Trophoblast cell (in vitro differentiated cells and primary cell): Measurements from ENCODE around the gene SEC22A.

Experiments
- DNase-seq, 2 donors: peaks; one replicate each; pipeline ENCODE4 v3.0.0-alpha.2; 2016
- H2AFZ ChIP-seq: 2 replicates; pipeline ENCODE4 v1.6.1; 2013; ENCODE audit warnings: low read length, moderate library complexity, mild to moderate bottlenecking; ENCODE audit not compliant: insufficient read depth, poor library complexity
- H2AK5ac ChIP-seq: 2 replicates; pipeline ENCODE4 v1.6.1; 2013; ENCODE audit warnings: mild to moderate bottlenecking, low read length
- H2BK120ac ChIP-seq: 2 replicates; pipeline ENCODE4 v1.6.1; 2013; ENCODE audit warnings: low read length, mild to moderate bottlenecking, moderate library complexity; ENCODE audit not compliant: insufficient read depth, poor library complexity
- H2BK12ac ChIP-seq: 2 replicates; pipeline ENCODE4 v1.6.1; 2013; ENCODE audit warnings: mild to moderate bottlenecking, low read length, moderate library complexity
- H2BK5ac ChIP-seq: 2 replicates; pipeline ENCODE4 v1.6.1; 2013; ENCODE audit warnings: low read length, low read depth, moderate library complexity, mild to moderate bottlenecking; ENCODE audit not compliant: poor library complexity
- H3K14ac ChIP-seq: 2 replicates; pipeline ENCODE4 v1.6.1; 2013; ENCODE audit warnings: mild to moderate bottlenecking, low read length
- H3K18ac ChIP-seq: 2 replicates; pipeline ENCODE4 v1.6.1; 2013; ENCODE audit warnings: mild to moderate bottlenecking, low read length
- H3K23ac ChIP-seq: 2 replicates; pipeline ENCODE4 v1.6.1; 2013; ENCODE audit warnings: low read length
- H3K27ac ChIP-seq: 2 replicates; pipeline ENCODE4 v1.5.1; 2013; ENCODE audit warnings: low read depth, mild to moderate bottlenecking, inconsistent platforms, low read length, moderate library complexity
- H3K27me3 ChIP-seq: 2 replicates; pipeline ENCODE4 v1.6.1; 2013; ENCODE audit warnings: inconsistent platforms, mild to moderate bottlenecking, low read length, moderate library complexity; ENCODE audit not compliant: insufficient read depth
- H3K36me3 ChIP-seq, 2 experiments: 1 replicate in 1 of 2; 2 replicates in 1 of 2; pipeline ENCODE4 v1.6.1; 2013; ENCODE audit warnings: low read length in 2 of 2, mild to moderate bottlenecking in 2 of 2, moderate library complexity in 1 of 2; ENCODE audit not compliant: insufficient read depth in 2 of 2, control insufficient read depth in 1 of 2
- H3K4ac ChIP-seq: 2 replicates; pipeline ENCODE4 v1.6.1; 2013; ENCODE audit warnings: low read depth, mild to moderate bottlenecking, low read length, moderate library complexity
- H3K4me1 ChIP-seq, 2 experiments: 1 replicate in 1 of 2; 2 replicates in 1 of 2; pipeline ENCODE4 v1.6.1; 2013; ENCODE audit warnings: low read length in 2 of 2, mild to moderate bottlenecking in 2 of 2, moderate library complexity in 1 of 2; ENCODE audit not compliant: insufficient read depth in 2 of 2, control insufficient read depth in 1 of 2
- H3K4me2 ChIP-seq: 2 replicates; pipeline ENCODE4 v1.6.1; 2013; ENCODE audit warnings: inconsistent platforms, mild to moderate bottlenecking, low read length, moderate library complexity
- H3K4me3 ChIP-seq: 2 replicates; pipeline ENCODE4 v1.5.1; 2013; ENCODE audit warnings: mild to moderate bottlenecking, low read depth, low read length, inconsistent platforms
- H3K79me1 ChIP-seq: one replicate; pipeline ENCODE4 v1.6.1; 2013; ENCODE audit warnings: low read length
- H3K79me2 ChIP-seq: 2 replicates; pipeline ENCODE4 v1.6.1; 2013; ENCODE audit warnings: low read length, mild to moderate bottlenecking; ENCODE audit not compliant: control insufficient read depth, insufficient read depth, poor library complexity
- H3K9ac ChIP-seq: 2 replicates; pipeline ENCODE4 v1.6.1; 2013; ENCODE audit warnings: mild to moderate bottlenecking, low read length
- H3K9me3 ChIP-seq: 2 replicates; pipeline ENCODE4 v1.6.1; 2013; ENCODE audit warnings: low read depth, mild to moderate bottlenecking, control low read depth, inconsistent platforms, low read length; ENCODE audit not compliant: insufficient read depth
- H4K12ac ChIP-seq: 2 replicates; pipeline ENCODE4 v1.6.1; 2013; ENCODE audit warnings: low read depth, mild to moderate bottlenecking, low read length, moderate library complexity
- H4K8ac ChIP-seq: 2 replicates; pipeline ENCODE4 v1.6.1; 2013; ENCODE audit warnings: low read depth, mild to moderate bottlenecking, low read length, moderate library complexity
- H4K91ac ChIP-seq: one replicate; pipeline ENCODE4 v1.6.1; 2013; ENCODE audit warnings: low read depth, mild to moderate bottlenecking, low read length, moderate library complexity
- WGBS: extraction: QIAGEN DNeasy Blood & Tissue Kit; methylation state at CpG from one replicate; pipeline ENCODE4 v1.1.7; 2013; ENCODE audit warnings: missing lambda C conversion rate; ENCODE audit not compliant: insufficient read length, insufficient coverage; ENCODE audit errors: extremely low coverage; 5-methylcytosine and 5-hydroxymethylcytosine counted together

SEC22A gene

DNA sequence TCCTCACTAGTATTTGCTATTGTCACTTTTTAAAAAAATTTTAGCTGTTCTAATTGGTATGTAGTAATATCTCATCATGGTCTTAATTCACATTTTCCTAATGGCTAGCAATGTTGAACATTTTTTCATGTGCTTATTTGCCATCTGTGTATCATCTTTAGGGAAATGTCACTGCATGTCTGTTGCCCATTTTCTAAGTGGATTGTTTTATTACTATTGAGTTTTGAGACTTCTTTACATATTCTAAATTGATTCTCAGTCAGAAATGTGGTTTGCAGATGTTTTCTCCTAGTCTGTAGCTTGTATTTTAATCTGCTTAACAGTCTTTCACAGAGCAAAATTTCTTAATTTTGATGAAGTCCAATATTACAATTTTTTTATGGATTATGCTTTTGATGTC is 33.6 kb upstream of the SEC22A start:
- no peak overlapping the region for H3K23ac ChIP-seq
- H3K18ac ChIP-seq, result no peak overlapping the region
- H2BK120ac ChIP-seq, result no peak overlapping the region
- H3K4ac ChIP-seq, result no peak overlapping the region
- no peak overlapping the region for H2BK5ac ChIP-seq
- no peak overlapping the region for H4K91ac ChIP-seq
- H3K79me1 ChIP-seq, result no peaks in the 10 kb centered on the region
- H4K12ac ChIP-seq, result no peak overlapping the region
- peaks cover 13 to 21% of the 10 kb centered on the region in 2 experiments for H3K36me3 ChIP-seq
- no peak overlapping the region for H2AK5ac ChIP-seq
- no peaks in the 10 kb centered on the region for H3K4me1 ChIP-seq
- H2BK12ac ChIP-seq, result no peak overlapping the region
- no peak overlapping the region for H2AFZ ChIP-seq
- H4K8ac ChIP-seq, result no peak overlapping the region
- H3K14ac ChIP-seq, result no peak overlapping the region
- H3K4me2 ChIP-seq, result no peak overlapping the region
- H3K4me3 ChIP-seq, result no peak overlapping the region
- no peak overlapping the region for H3K27ac ChIP-seq
- H3K27me3 ChIP-seq, result no peaks in the 10 kb centered on the region
- no peak overlapping the region for H3K9ac ChIP-seq
- no peaks in the 10 kb centered on the region for H3K79me2 ChIP-seq
- no peak for DNase-seq
- no peaks in the 10 kb centered on the region for H3K9me3 ChIP-seq

GRCh38 chr3:123168605-123169004 is 33.1 kb upstream of the SEC22A start:
- no peak overlapping the region for H3K9ac ChIP-seq
- no peak overlapping the region for H3K27ac ChIP-seq
- no peak overlapping the region for H3K4ac ChIP-seq
- H3K9me3 ChIP-seq, result no peaks in the 10 kb centered on the region
- H2AK5ac ChIP-seq, result no peak overlapping the region
- no peaks in the 10 kb centered on the region for H3K79me2 ChIP-seq
- no peak overlapping the region for H3K4me2 ChIP-seq
- no peak overlapping the region for H4K91ac ChIP-seq
- no peak overlapping the region for H2BK12ac ChIP-seq
- no peak overlapping the region for H3K4me3 ChIP-seq
- H3K79me1 ChIP-seq, result no peaks in the 10 kb centered on the region
- no peak overlapping the region for H3K23ac ChIP-seq
- peaks cover 10 to 18% of the 10 kb centered on the region in 2 experiments for H3K36me3 ChIP-seq
- no peak overlapping the region for H4K12ac ChIP-seq
- no CpG with 5 or more reads among the region's 2 CpGs for WGBS
- DNase-seq, result no peak
- no peaks in the 10 kb centered on the region for H3K27me3 ChIP-seq
- H2BK120ac ChIP-seq, result no peak overlapping the region
- no peak overlapping the region for H4K8ac ChIP-seq
- no peak overlapping the region for H3K14ac ChIP-seq
- no peak overlapping the region for H3K18ac ChIP-seq
- H2BK5ac ChIP-seq, result no peak overlapping the region
- H2AFZ ChIP-seq, result no peak overlapping the region
- H3K4me1 ChIP-seq, result no peaks in the 10 kb centered on the region

DNA sequence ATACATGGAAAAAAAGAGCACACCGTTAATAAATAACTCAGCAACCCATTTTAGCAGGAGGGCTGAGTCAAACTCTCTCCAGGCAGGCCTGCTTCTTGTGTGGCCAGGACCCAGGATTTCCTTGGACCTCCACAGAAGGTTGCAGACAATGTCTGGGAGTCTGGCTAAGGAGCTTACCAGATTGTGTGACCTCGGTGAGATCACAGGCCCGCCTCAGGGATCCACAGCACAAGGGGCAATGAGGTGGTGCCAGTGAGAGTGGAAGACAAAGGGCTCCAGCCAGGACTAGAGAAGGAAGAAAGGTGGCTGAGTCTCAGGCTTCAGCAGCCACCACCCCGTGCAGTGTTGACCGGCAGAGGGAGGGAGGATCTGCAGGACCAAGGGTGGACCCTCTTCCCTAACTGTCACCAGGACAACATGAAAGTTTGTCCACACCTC is 32.2 kb upstream of the SEC22A start:
- H2BK5ac ChIP-seq, result no peak overlapping the region
- no peak overlapping the region for H3K4me3 ChIP-seq
- H3K27me3 ChIP-seq, result no peaks in the 10 kb centered on the region
- no peaks in the 10 kb centered on the region for H3K79me2 ChIP-seq
- no peaks in the 10 kb centered on the region for H3K4me1 ChIP-seq
- H4K8ac ChIP-seq, result no peak overlapping the region
- no peak overlapping the region for H3K4me2 ChIP-seq
- no peaks in the 10 kb centered on the region for H3K9me3 ChIP-seq
- H3K79me1 ChIP-seq, result no peaks in the 10 kb centered on the region
- no peak overlapping the region for H4K91ac ChIP-seq
- no peak for DNase-seq
- H3K36me3 ChIP-seq, result peaks cover 3 to 11% of the 10 kb centered on the region in 2 experiments
- no peak overlapping the region for H3K14ac ChIP-seq
- no CpG with 5 or more reads among the region's 5 CpGs for WGBS
- no peak overlapping the region for H2AK5ac ChIP-seq
- H3K4ac ChIP-seq, result no peak overlapping the region
- H2BK12ac ChIP-seq, result no peak overlapping the region
- no peak overlapping the region for H3K27ac ChIP-seq
- H4K12ac ChIP-seq, result no peak overlapping the region
- H3K18ac ChIP-seq, result no peak overlapping the region
- no peak overlapping the region for H3K23ac ChIP-seq
- H3K9ac ChIP-seq, result no peak overlapping the region
- no peak overlapping the region for H2BK120ac ChIP-seq
- no peak overlapping the region for H2AFZ ChIP-seq

DNA sequence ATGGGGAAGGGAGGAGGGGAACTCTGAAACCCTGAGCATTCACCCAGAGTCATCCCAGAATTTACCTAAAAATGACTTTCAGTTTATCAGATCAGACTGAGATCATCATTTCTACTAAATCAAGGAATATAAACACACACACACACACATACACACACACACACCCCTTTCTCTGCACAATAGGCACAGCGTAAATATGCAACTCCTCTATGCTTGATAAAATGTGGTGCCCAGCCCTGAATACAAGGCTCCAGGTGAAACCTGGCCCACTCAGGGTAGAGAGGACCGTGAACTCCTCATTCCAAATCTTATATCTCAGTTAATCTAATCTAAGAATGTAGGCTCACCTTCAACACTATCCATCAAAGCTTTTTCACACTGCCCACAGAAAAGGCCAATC is 31.8 kb upstream of the SEC22A start:
- WGBS, result no CpG with 5 or more reads among the region's 2 CpGs
- Histone ChIP-seq H2BK5ac (no peak overlapping the region), H3K27ac (no peak overlapping the region), H3K4ac (no peak overlapping the region), H3K4me2 (no peak overlapping the region), H3K14ac (no peak overlapping the region), H4K8ac (no peak overlapping the region), H2AK5ac (no peak overlapping the region), H3K79me1 (no peaks in the 10 kb centered on the region), H3K4me3 (no peak overlapping the region), H3K9ac (no peak overlapping the region), H3K4me1 (no peaks in the 10 kb centered on the region), H3K79me2 (no peaks in the 10 kb centered on the region), H3K36me3 (peaks cover 2 to 10% of the 10 kb centered on the region in 2 experiments), H3K27me3 (no peaks in the 10 kb centered on the region), H3K23ac (no peak overlapping the region), H4K12ac (no peak overlapping the region), H2BK120ac (no peak overlapping the region), H2BK12ac (no peak overlapping the region), H3K9me3 (no peaks in the 10 kb centered on the region), H2AFZ (no peak overlapping the region), H4K91ac (no peak overlapping the region), H3K18ac (no peak overlapping the region)
- no peak for DNase-seq
